OCI-LY7 (cell line): ENCODE results near the gene STOM.

Experiments
- EZH2phosphoT487 ChIP-seq: fragments of 200-600 bp; sonication (generic); IDR thresholded peaks from 2 replicates; pipeline ENCODE4 v1.6.1; 2018; ENCODE audit warnings: low read depth, borderline replicate concordance, mild to moderate bottlenecking, mixed run types, antibody characterized with exemption, low read length, moderate library complexity, mixed read lengths
- TF ChIP-seq, protein P1 (sequence below): fragments of 200-600 bp; sonication (generic); conservative IDR thresholded peaks from 2 replicates; pipeline ENCODE4 v1.5.1; 2014; ENCODE audit warnings: mild to moderate bottlenecking, antibody characterized with exemption, low read length, moderate library complexity, mixed read lengths

DNA sequence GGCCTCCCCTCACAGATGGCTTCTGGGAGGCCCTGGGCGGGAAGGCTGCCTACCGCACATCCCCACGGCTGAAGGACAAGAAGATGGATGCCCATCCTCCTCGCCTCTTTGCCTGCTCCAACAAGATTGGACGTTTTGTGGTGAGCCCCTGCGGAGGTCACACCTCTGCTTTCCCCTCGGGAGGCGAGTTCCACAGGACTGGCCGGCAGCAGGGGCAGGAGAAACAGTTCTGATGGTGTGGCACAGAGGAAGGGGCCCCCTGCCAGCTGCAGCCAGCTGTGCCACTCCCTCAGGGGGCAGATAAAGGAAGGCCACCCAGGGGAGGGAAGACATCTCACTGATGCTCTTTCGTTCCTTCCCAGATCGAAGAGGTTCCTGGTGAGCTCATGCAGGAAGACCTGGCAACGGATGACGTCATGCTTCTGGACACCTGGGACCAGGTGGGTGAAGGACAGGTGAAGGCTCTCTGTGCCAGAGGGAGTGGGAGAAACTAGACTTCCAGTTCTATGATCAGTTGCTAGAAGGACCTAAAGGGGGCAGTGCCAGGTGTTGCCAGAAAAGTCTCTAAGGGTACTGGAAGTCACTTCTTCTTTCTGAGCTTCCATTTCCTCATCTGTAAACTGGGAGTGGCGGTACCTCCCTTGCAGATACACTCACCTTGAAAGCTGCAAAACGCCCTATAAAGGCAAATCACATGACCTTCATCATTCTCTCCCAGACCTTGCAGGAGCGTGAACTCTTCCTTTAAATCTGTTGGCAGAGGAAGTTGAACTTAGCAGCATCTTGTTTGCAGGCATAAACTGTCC is 41.0 kb downstream of the STOM start:
- TF ChIP-seq, protein P1, sequence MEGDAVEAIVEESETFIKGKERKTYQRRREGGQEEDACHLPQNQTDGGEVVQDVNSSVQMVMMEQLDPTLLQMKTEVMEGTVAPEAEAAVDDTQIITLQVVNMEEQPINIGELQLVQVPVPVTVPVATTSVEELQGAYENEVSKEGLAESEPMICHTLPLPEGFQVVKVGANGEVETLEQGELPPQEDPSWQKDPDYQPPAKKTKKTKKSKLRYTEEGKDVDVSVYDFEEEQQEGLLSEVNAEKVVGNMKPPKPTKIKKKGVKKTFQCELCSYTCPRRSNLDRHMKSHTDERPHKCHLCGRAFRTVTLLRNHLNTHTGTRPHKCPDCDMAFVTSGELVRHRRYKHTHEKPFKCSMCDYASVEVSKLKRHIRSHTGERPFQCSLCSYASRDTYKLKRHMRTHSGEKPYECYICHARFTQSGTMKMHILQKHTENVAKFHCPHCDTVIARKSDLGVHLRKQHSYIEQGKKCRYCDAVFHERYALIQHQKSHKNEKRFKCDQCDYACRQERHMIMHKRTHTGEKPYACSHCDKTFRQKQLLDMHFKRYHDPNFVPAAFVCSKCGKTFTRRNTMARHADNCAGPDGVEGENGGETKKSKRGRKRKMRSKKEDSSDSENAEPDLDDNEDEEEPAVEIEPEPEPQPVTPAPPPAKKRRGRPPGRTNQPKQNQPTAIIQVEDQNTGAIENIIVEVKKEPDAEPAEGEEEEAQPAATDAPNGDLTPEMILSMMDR, result 0 out of 2 replicates have a peak, but pooled peaks have one; percentile 26
- no peak for TF ChIP-seq EZH2phosphoT487
